Liver (tissue), 9 donors: ENCODE data around the gene CAB39. TPM values are rescaled to one million over a fixed set of nuclear protein-coding genes. Genes with fewer than 3 reads are reported as not detected.

Experiments used
- DNase-seq: peaks from one replicate; pipeline ENCODE4 v3.0.0-alpha.2; 2017; ENCODE audit warnings: low spot score
- H3K27ac ChIP-seq, 2 donors: one replicate each; pipeline ENCODE4 v1.7.0; 2013; ENCODE audit warnings: inconsistent platforms in 2 of 2, low read length in 2 of 2, control low read depth in 1 of 2, low read depth in 1 of 2, mild to moderate bottlenecking in 1 of 2
- H3K27me3 ChIP-seq, 4 donors: one replicate each; pipeline versions ENCODE4 v1.6.1 to v1.7.0; 2013; ENCODE audit warnings: low read length in 3 of 4, inconsistent platforms in 1 of 4, mild to moderate bottlenecking in 1 of 4, moderate library complexity in 1 of 4; ENCODE audit not compliant: control insufficient read depth in 4 of 4, insufficient read depth in 4 of 4
- H3K36me3 ChIP-seq, 4 donors: one replicate each; pipeline versions ENCODE4 v1.6.1 to v1.7.0; 2013; ENCODE audit warnings: low read length in 3 of 4, mild to moderate bottlenecking in 3 of 4, low read depth in 1 of 4, moderate library complexity in 1 of 4; ENCODE audit not compliant: control insufficient read depth in 4 of 4, insufficient read depth in 3 of 4
- H3K4me1 ChIP-seq, 4 donors: one replicate each; pipeline versions ENCODE4 v1.6.1 to v1.7.0; 2013; ENCODE audit warnings: low read length in 3 of 4, mild to moderate bottlenecking in 3 of 4, moderate library complexity in 1 of 4; ENCODE audit not compliant: control insufficient read depth in 4 of 4, insufficient read depth in 4 of 4
- H3K4me3 ChIP-seq, 3 donors: one replicate each; pipeline versions ENCODE4 v1.6.1 to v1.7.0; 2013; ENCODE audit warnings: low read length in 3 of 3, control low read depth in 1 of 3, low read depth in 1 of 3, mild to moderate bottlenecking in 1 of 3
- H3K9ac ChIP-seq, 2 donors: one replicate each; pipeline ENCODE4 v1.7.0; 2013; ENCODE audit warnings: low read length in 2 of 2, mild to moderate bottlenecking in 2 of 2, moderate library complexity in 2 of 2, control low read depth in 1 of 2, low read depth in 1 of 2
- H3K9me3 ChIP-seq, 4 donors: one replicate each; pipeline versions ENCODE4 v1.6.1 to v1.7.0; 2013; ENCODE audit warnings: low read length in 3 of 4; ENCODE audit not compliant: control insufficient read depth in 4 of 4
- ATF3 ChIP-seq: IDR thresholded peaks from 2 replicates; pipeline ENCODE4 v1.6.1; 2016; ENCODE audit warnings: antibody characterized with exemption
- CTCF ChIP-seq: fragments of 150-350 bp; IDR thresholded peaks from 2 replicates; pipeline ENCODE4 v1.5.1; 2017; ENCODE audit warnings: improper control_type of control experiment, low read depth, low read length; ENCODE audit not compliant: missing input control
- EGR1 ChIP-seq, 2 donors: IDR thresholded peaks; 2 replicates each; pipeline ENCODE4 v1.6.1; 2016 to 2018; ENCODE audit warnings: antibody characterized with exemption in 2 of 2, low read depth in 2 of 2
- FOXA1 ChIP-seq: IDR thresholded peaks from 2 replicates; pipeline ENCODE4 v1.6.1; 2016; ENCODE audit warnings: antibody characterized with exemption
- FOXA2 ChIP-seq: IDR thresholded peaks from 2 replicates; pipeline ENCODE4 v1.6.1; 2016; ENCODE audit warnings: antibody characterized with exemption
- GABPA ChIP-seq, 2 donors: IDR thresholded peaks in 1 of 2; conservative IDR thresholded peaks in 1 of 2; 2 replicates each; pipeline ENCODE4 v1.6.1; 2016; ENCODE audit warnings: antibody characterized with exemption in 2 of 2, mild to moderate bottlenecking in 1 of 2, moderate library complexity in 1 of 2
- HNF4A ChIP-seq, 2 donors: conservative IDR thresholded peaks; 2 replicates each; pipeline ENCODE4 v1.6.1; 2016; ENCODE audit warnings: antibody characterized with exemption in 2 of 2, mild to moderate bottlenecking in 2 of 2
- HNF4G ChIP-seq: IDR thresholded peaks from 2 replicates; pipeline ENCODE4 v1.6.1; 2016; ENCODE audit warnings: antibody characterized with exemption
- JUND ChIP-seq, 2 donors: IDR thresholded peaks; 2 replicates each; pipeline ENCODE4 v1.6.1; 2016; ENCODE audit warnings: antibody characterized with exemption in 2 of 2
- MAX ChIP-seq: IDR thresholded peaks from 2 replicates; pipeline ENCODE4 v1.6.1; 2016; ENCODE audit warnings: antibody characterized with exemption
- NR2F2 ChIP-seq: IDR thresholded peaks from 2 replicates; pipeline ENCODE4 v1.6.1; 2016; ENCODE audit warnings: antibody characterized with exemption
- REST ChIP-seq: IDR thresholded peaks from 2 replicates; pipeline ENCODE4 v1.6.1; 2016; ENCODE audit warnings: antibody characterized with exemption, mild to moderate bottlenecking
- RXRA ChIP-seq, 2 donors: IDR thresholded peaks; 2 replicates each; pipeline ENCODE4 v1.6.1; 2017 to 2018; ENCODE audit warnings: antibody characterized with exemption in 2 of 2, mild to moderate bottlenecking in 1 of 2
- SP1 ChIP-seq: IDR thresholded peaks from 2 replicates; pipeline ENCODE4 v1.6.1; 2018; ENCODE audit warnings: antibody characterized with exemption, mild to moderate bottlenecking
- TAF1 ChIP-seq: conservative IDR thresholded peaks from 2 replicates; pipeline ENCODE4 v1.6.1; 2016; ENCODE audit warnings: antibody characterized with exemption, mild to moderate bottlenecking
- YY1 ChIP-seq: IDR thresholded peaks from 2 replicates; pipeline ENCODE4 v1.6.1; 2016; ENCODE audit warnings: antibody characterized with exemption, mild to moderate bottlenecking
- ZBTB33 ChIP-seq: IDR thresholded peaks from 2 replicates; pipeline ENCODE4 v1.6.1; 2016; ENCODE audit warnings: antibody characterized with exemption
- WGBS: extraction: QIAGEN DNeasy Blood & Tissue Kit; methylation state at CpG from one replicate; pipeline ENCODE4 v1.1.7; 2013; 5-methylcytosine and 5-hydroxymethylcytosine counted together
- polyA plus RNA-seq, 2 donors: library from polyadenylated mRNA; stranded (reverse) in 1 of 2; unstranded in 1 of 2; fragments of 200-250 nt in 1 of 2; fragments of >200 nt in 1 of 2; fragmentation: Nextera tagmentation in 1 of 2; extraction: Ambion mirVana in 1 of 2; gene quantifications; one replicate each; pipeline versions ENCODE4 v1.2.1 to v1.2.3, GENCODE V29; 2013 to 2015
- total RNA-seq, 2 donors: library from RNA; depleted of rRNA; stranded (reverse); fragments of >200 nt; gene quantifications; one replicate each; pipeline ENCODE4 v1.2.3, GENCODE V29; 2014
- donor health status: healthy.
- donor health status: healthy.
- donor health status: healthy.
- donor health status: healthy.
- donor health status: healthy.

Gene CAB39
- total and polyA plus RNA-seq, 4 donors: 9.2 to 39.8 (median 26.5) TPM

- TF ChIP-seq EGR1 (IDR thresholded peaks at IDR 0.05; ENCODE audit: low read depth in 2 of 2) (no peak), YY1 (no peak), JUND (IDR thresholded peaks at IDR 0.05) (no peak), HNF4A (conservative IDR thresholded peaks at IDR 0.05) (no peak), SP1 (no peak), HNF4G (no peak), NR2F2 (no peak), RXRA (IDR thresholded peaks at IDR 0.05) (no peak), FOXA1 (no peak), ZBTB33 (no peak), REST (no peak), MAX (no peak), CTCF (no peak), FOXA2 (no peak), ATF3 (no peak)
- no peak overlapping the region for H3K27ac ChIP-seq
- H3K9me3 ChIP-seq: peaks cover 0 to 3% (median 1%) of the 10 kb centered on the region in 4 donors
- H3K27me3 ChIP-seq: no peaks in the 10 kb centered on the region
- H3K4me1 ChIP-seq: no peaks in the 10 kb centered on the region
- DNase-seq: no peak
- H3K36me3 ChIP-seq: peaks cover 0 to 2% (median 0%) of the 10 kb centered on the region in 4 donors
- H3K4me3 ChIP-seq: no peak overlapping the region
- WGBS: 97% methylated on average over 1 of the region's 1 CpG
- H3K9ac ChIP-seq: no peak overlapping the region
Measured at GRCh38 chr2:230678018-230678417, 34.6 kb upstream of the CAB39 start.

GRCh38 chr2:230678451-230678850 is 34.2 kb upstream of the CAB39 start:
- no peak overlapping the region for H3K4me3 ChIP-seq
- DNase-seq: no peak
- peaks cover 0 to 2% (median 0%) of the 10 kb centered on the region in 4 donors for H3K36me3 ChIP-seq
- H3K27me3 ChIP-seq: no peaks in the 10 kb centered on the region
- H3K9me3 ChIP-seq: peaks cover 0 to 3% (median 1%) of the 10 kb centered on the region in 4 donors
- no peaks in the 10 kb centered on the region for H3K4me1 ChIP-seq
- no peak overlapping the region for H3K9ac ChIP-seq
- no peak overlapping the region for H3K27ac ChIP-seq
- TF ChIP-seq CTCF: no peak
- TF ChIP-seq NR2F2: no peak
- no peak for TF ChIP-seq HNF4A (conservative IDR thresholded peaks at IDR 0.05)
- TF ChIP-seq YY1: no peak
- no peak for TF ChIP-seq FOXA1
- no peak for TF ChIP-seq JUND (IDR thresholded peaks at IDR 0.05)
- TF ChIP-seq SP1: no peak
- no peak for TF ChIP-seq HNF4G
- no peak for TF ChIP-seq ZBTB33
- no peak for TF ChIP-seq MAX
- TF ChIP-seq GABPA (IDR thresholded peaks at IDR 0.05 in 1 of 2, conservative IDR thresholded peaks at IDR 0.05 in 1 of 2): no peak
- TF ChIP-seq ATF3: no peak
- TF ChIP-seq RXRA (IDR thresholded peaks at IDR 0.05): no peak
- TF ChIP-seq FOXA2: no peak
- no peak for TF ChIP-seq TAF1
